Nephron progenitor cell (in vitro differentiated cells): Measurements from ENCODE around the gene NT5DC3.
A peak's percentile ranks its signal among the peaks of the same experiment; 100 is the strongest.

Experiments
- DNase-seq: peaks from one replicate; pipeline ENCODE4 v3.0.0; 2021
- H3K27ac Mint-ChIP-seq: 2 replicates; pipeline ENCODE4 v1.8.0; 2021; ENCODE audit warnings: mild to moderate bottlenecking, moderate library complexity, mixed read lengths
- H3K27me3 Mint-ChIP-seq: 2 replicates; pipeline ENCODE4 v1.8.0; 2021; ENCODE audit warnings: mild to moderate bottlenecking, low read depth, mixed read lengths; ENCODE audit not compliant: poor library complexity
- H3K36me3 Mint-ChIP-seq: 2 replicates; pipeline ENCODE4 v1.8.0; 2021; ENCODE audit warnings: low read depth, mixed read lengths
- H3K4me1 Mint-ChIP-seq: 2 replicates; pipeline ENCODE4 v1.8.0; 2021; ENCODE audit warnings: mixed read lengths
- H3K4me3 Mint-ChIP-seq: 2 replicates; pipeline ENCODE4 v1.8.0; 2021; ENCODE audit warnings: mild to moderate bottlenecking, moderate library complexity, mixed read lengths
- H3K9me3 Mint-ChIP-seq: 2 replicates; pipeline ENCODE4 v1.8.0; 2021; ENCODE audit warnings: mild to moderate bottlenecking, moderate library complexity, mixed read lengths
- CTCF ChIP-seq: fragments of 200-600 bp; sonication (generic); IDR thresholded peaks from 2 replicates; pipeline ENCODE4 v1.5.0; 2021; ENCODE audit warnings: antibody characterized with exemption

NT5DC3 gene

GRCh38 chr12:103772367-103773108 lies 68.5 kb downstream of the NT5DC3 start:
- H3K27me3 Mint-ChIP-seq: no peaks in the 10 kb centered on the region
- TF ChIP-seq CTCF: no peak

GRCh38 chr12:103771466-103771865 lies 69.6 kb downstream of the NT5DC3 start:
- Mint-ChIP-seq H3K27me3 (no peaks in the 10 kb centered on the region), H3K36me3 (peaks cover 17% of the 10 kb centered on the region), H3K4me1 (peaks cover 33% of the 10 kb centered on the region), H3K9me3 (no peaks in the 10 kb centered on the region), H3K27ac (no peak overlapping the region), H3K4me3 (no peak overlapping the region)
- peak; percentile 16 for TF ChIP-seq CTCF
- DNase-seq: peak; percentile 37

More at GRCh38 chr12:103772367-103773108, 68.5 kb downstream of the NT5DC3 start:
- no peak for DNase-seq
- H3K4me3 Mint-ChIP-seq: no peak overlapping the region
- no peaks in the 10 kb centered on the region for H3K9me3 Mint-ChIP-seq
- H3K27ac Mint-ChIP-seq: no peak overlapping the region
- H3K4me1 Mint-ChIP-seq: peaks cover 30% of the 10 kb centered on the region
- peaks cover 28% of the 10 kb centered on the region for H3K36me3 Mint-ChIP-seq

- peaks cover 40% of the 10 kb centered on the region for H3K4me1 Mint-ChIP-seq
- DNase-seq: no peak
- H3K4me3 Mint-ChIP-seq: no peak overlapping the region
- peak overlapping the region; percentile 85 for H3K27ac Mint-ChIP-seq
- no peaks in the 10 kb centered on the region for H3K36me3 Mint-ChIP-seq
- no peaks in the 10 kb centered on the region for H3K27me3 Mint-ChIP-seq
- no peak for TF ChIP-seq CTCF
- no peaks in the 10 kb centered on the region for H3K9me3 Mint-ChIP-seq
Observed at GRCh38 chr12:103769240-103769945, 71.6 kb downstream of the NT5DC3 start.

- no peak for DNase-seq
- Mint-ChIP-seq H3K27ac (peak overlapping the region; percentile 85), H3K9me3 (no peaks in the 10 kb centered on the region), H3K4me1 (peaks cover 37% of the 10 kb centered on the region), H3K36me3 (no peaks in the 10 kb centered on the region), H3K4me3 (no peak overlapping the region), H3K27me3 (no peaks in the 10 kb centered on the region)
- no peak for TF ChIP-seq CTCF
Observed at GRCh38 chr12:103768467-103769123, 72.4 kb downstream of the NT5DC3 start.

GRCh38 chr12:103766028-103766427 lies 75.0 kb downstream of the NT5DC3 start:
- H3K27me3 Mint-ChIP-seq: no peaks in the 10 kb centered on the region
- H3K9me3 Mint-ChIP-seq: no peaks in the 10 kb centered on the region
- no peak overlapping the region for H3K4me3 Mint-ChIP-seq
- H3K36me3 Mint-ChIP-seq: no peaks in the 10 kb centered on the region
- peak overlapping the region; percentile 31 for H3K27ac Mint-ChIP-seq
- no peak for DNase-seq
- no peak for TF ChIP-seq CTCF
- H3K4me1 Mint-ChIP-seq: peaks cover 23% of the 10 kb centered on the region
